A549 (cell line): ENCODE data around the gene MAP3K14. TPM values are rescaled to one million over a fixed set of nuclear protein-coding genes. Genes with fewer than 3 reads are reported as not detected.

ENCODE experiments used
- ATAC-seq, 2 experiments: fragments of 200-7000 bp in 1 of 2; fragments of >200 bp in 1 of 2; cut with Nextera tagmentation in 1 of 2; cut with Tn5 transposase in 1 of 2; 3 replicates each; pipeline versions ENCODE4 v1.8.0 to v1.9.1; 2018 to 2020; ENCODE audit warnings: mild to moderate bottlenecking in 1 of 2, moderate library complexity in 1 of 2
- CTCF ChIA-PET: fragments of 300-600 bp; sonication (Branson Sonifier 250); formaldehyde crosslinking; extraction: SDS; loops from one replicate; lab custom pipeline; 2021; ENCODE audit warnings: antibody characterized with exemption, inconsistent platforms; lab: Yijun Ruan, JAX
- POLR2A ChIA-PET: fragments of 350-600 bp; formaldehyde crosslinking; extraction: SDS; loops from one replicate; lab custom pipeline; 2021; ENCODE audit warnings: antibody characterized with exemption, inconsistent platforms; lab: Yijun Ruan, JAX
- DNase-seq, 2 experiments: peaks; one replicate each; pipeline versions ENCODE4 v3.0.0 to v3.0.0-alpha.2; 2011 to 2016; ENCODE audit warnings: low read depth in 1 of 2, low spot score in 1 of 2
- FAIRE-seq: peaks from 2 replicates; lab custom pipeline; 2011; peaks lifted over from hg19 to GRCh38; lab: Jason Lieb, UNC
- H3K27ac ChIP-seq, 2 experiments: fragments of >200 bp; sonication (Bioruptor Twin); formaldehyde crosslinking; 3 replicates each; pipeline ENCODE4 v1.5.1; 2016 to 2017
- H3K4me1 ChIP-seq: fragments of >200 bp; sonication (Bioruptor Twin); formaldehyde crosslinking; 3 replicates; pipeline ENCODE4 v1.6.1; 2016
- H3K4me2 ChIP-seq: fragments of >200 bp; sonication (Bioruptor Twin); formaldehyde crosslinking; 3 replicates; pipeline ENCODE4 v1.6.1; 2016
- H3K4me3 ChIP-seq: fragments of >200 bp; sonication (Bioruptor Twin); formaldehyde crosslinking; 3 replicates; pipeline ENCODE4 v1.5.1; 2016
- H3K9me3 ChIP-seq: fragments of >200 bp; sonication (Bioruptor Twin); formaldehyde crosslinking; 3 replicates; pipeline ENCODE4 v1.6.1; 2016
- ATOH8 ChIP-seq: fragments of 250-450 bp; sonication (Bioruptor Pico); IDR thresholded peaks from 2 replicates; pipeline ENCODE4 v1.5.0; 2020; ENCODE audit warnings: low read depth, mild to moderate bottlenecking, moderate library complexity
- CBX8 ChIP-seq: fragments of 200-600 bp; sonication (generic); IDR thresholded peaks from 2 replicates; pipeline ENCODE4 v1.6.1; 2016
- CEBPB ChIP-seq, 2 experiments: fragments of >200 bp in 1 of 2; sonication (Bioruptor Twin) in 1 of 2; formaldehyde crosslinking in 1 of 2; IDR thresholded peaks; 2 replicates each; pipeline ENCODE4 v1.6.1; 2012 to 2016
- CHD4 ChIP-seq: fragments of 200-600 bp; sonication (generic); IDR thresholded peaks from 2 replicates; pipeline ENCODE4 v1.6.1; 2016; ENCODE audit warnings: antibody characterized with exemption, mild to moderate bottlenecking, borderline replicate concordance
- ELK1 ChIP-seq: fragments of 150-350 bp; IDR thresholded peaks from 2 replicates; pipeline ENCODE4 v1.6.1; 2014; ENCODE audit warnings: low read depth, mild to moderate bottlenecking, low read length
- FOSL2 ChIP-seq, 2 experiments: fragments of 450-650 bp in 1 of 2; fragments of >200 bp in 1 of 2; sonication (Bioruptor Twin) in 1 of 2; formaldehyde crosslinking; IDR thresholded peaks; 2 replicates each; pipeline versions ENCODE4 v1.5.0 to v1.6.1; 2016 to 2020; ENCODE audit warnings: mild to moderate bottlenecking in 1 of 2, moderate library complexity in 1 of 2
- GATA3 ChIP-seq: IDR thresholded peaks from 2 replicates; pipeline ENCODE4 v1.6.1; 2012; ENCODE audit warnings: borderline replicate concordance
- HDAC2 ChIP-seq: fragments of 200-600 bp; sonication (generic); IDR thresholded peaks from 2 replicates; pipeline ENCODE4 v1.6.1; 2016
- HEYL ChIP-seq: fragments of 250-450 bp; sonication (Bioruptor Pico); IDR thresholded peaks from 2 replicates; pipeline ENCODE4 v1.8.0; 2021; ENCODE audit warnings: mild to moderate bottlenecking, moderate library complexity
- JUN ChIP-seq, 2 experiments: fragments of >200 bp; sonication (Bioruptor Twin); formaldehyde crosslinking; IDR thresholded peaks; 2 replicates in 1 of 2; 3 replicates in 1 of 2; pipeline ENCODE4 v1.6.1; 2016 to 2017
- JUNB ChIP-seq: fragments of >200 bp; sonication (Bioruptor Twin); formaldehyde crosslinking; IDR thresholded peaks from 2 replicates; pipeline ENCODE4 v1.6.1; 2016
- KDM1A ChIP-seq: fragments of 200-600 bp; sonication (generic); IDR thresholded peaks from 2 replicates; pipeline ENCODE4 v1.6.1; 2016; ENCODE audit warnings: low read depth, mild to moderate bottlenecking
- KDM5A ChIP-seq: fragments of 200-600 bp; sonication (generic); IDR thresholded peaks from 2 replicates; pipeline ENCODE4 v1.6.1; 2016; ENCODE audit warnings: antibody characterized with exemption, mild to moderate bottlenecking
- MAFK ChIP-seq: fragments of 450-650 bp; IDR thresholded peaks from 2 replicates; pipeline ENCODE4 v1.6.1; 2014; ENCODE audit not compliant: partially characterized antibody
- MAX ChIP-seq: IDR thresholded peaks from 2 replicates; pipeline ENCODE4 v1.6.1; 2012
- MYC ChIP-seq: IDR thresholded peaks from 2 replicates; pipeline ENCODE4 v1.6.1; 2012; ENCODE audit warnings: mild to moderate bottlenecking, inconsistent platforms, low read length, improper control_type of control experiment, borderline replicate concordance
- NFE2L2 ChIP-seq: fragments of 150-350 bp; conservative IDR thresholded peaks from 2 replicates; pipeline ENCODE4 v1.6.1; 2014; ENCODE audit warnings: low read length
- NR3C1 ChIP-seq: fragments of >200 bp; sonication (Bioruptor Twin); formaldehyde crosslinking; IDR thresholded peaks from 3 replicates; pipeline ENCODE4 v1.6.1; 2017
- PBX3 ChIP-seq: IDR thresholded peaks from 2 replicates; pipeline ENCODE4 v1.6.1; 2012
- RAD21 ChIP-seq, 2 experiments: fragments of >200 bp in 1 of 2; sonication (Bioruptor Twin) in 1 of 2; formaldehyde crosslinking in 1 of 2; IDR thresholded peaks in 1 of 2; conservative IDR thresholded peaks in 1 of 2; 2 replicates in 1 of 2; 3 replicates in 1 of 2; pipeline ENCODE4 v1.6.1; 2012 to 2018; ENCODE audit warnings: inconsistent platforms in 1 of 2
- SMC3 ChIP-seq: fragments of >200 bp; sonication (Bioruptor Twin); formaldehyde crosslinking; IDR thresholded peaks from 3 replicates; pipeline ENCODE4 v1.6.1; 2018; ENCODE audit warnings: inconsistent platforms
- TP53 ChIP-seq: fragments of 250-450 bp; sonication (Bioruptor Pico); IDR thresholded peaks from 2 replicates; pipeline ENCODE4 v1.5.0; 2021; ENCODE audit warnings: mild to moderate bottlenecking, moderate library complexity
- ZC3H11A ChIP-seq: fragments of 450-650 bp; IDR thresholded peaks from 2 replicates; pipeline ENCODE4 v1.6.1; 2014; ENCODE audit warnings: antibody characterized with exemption, mild to moderate bottlenecking
- ZFP36 ChIP-seq: fragments of 450-650 bp; IDR thresholded peaks from 2 replicates; pipeline ENCODE4 v1.6.1; 2014; ENCODE audit warnings: borderline replicate concordance; ENCODE audit not compliant: partially characterized antibody
- WGBS: methylation state at CpG from one replicate; pipeline ENCODE4 v1.1.6; 2017; ENCODE audit errors: missing lambda C conversion rate; 5-methylcytosine and 5-hydroxymethylcytosine counted together
- polyA plus RNA-seq, 4 experiments: library from polyadenylated mRNA; depleted of rRNA in 3 of 4; stranded (reverse); fragments of >200 nt; fragmentation: RNase III in 1 of 4; extraction: RNeasy Plus Mini Kit Qiagen cat#74134 plus additional on column Dnase treatment in 1 of 4; gene quantifications; 2 replicates in 3 of 4; 3 replicates in 1 of 4; pipeline ENCODE4 v1.2.3, GENCODE V29; 2011 to 2017
- TF ChIP-seq, protein P1 (sequence below): fragments of >200 bp; sonication (Bioruptor Twin); formaldehyde crosslinking; IDR thresholded peaks from 3 replicates; pipeline ENCODE4 v1.6.1; 2016

The MAP3K14 gene
- polyA plus RNA-seq, 2 of the 4 experiments (the other 2 are of a cell fraction): 9.1 to 34.5 TPM

GRCh38 chr17:45320931-45321461, 4.2 kb upstream of the MAP3K14 start (continued):
- 0 out of 2 replicates have a peak, but pooled peaks have one; percentile 34 for TF ChIP-seq ATOH8
- TF ChIP-seq CBX8: no peak
- peak; percentile 93 for TF ChIP-seq MAX
- peak in 1 of 2 experiments; percentile 78; a peak in 2 of 4 replicates for TF ChIP-seq CEBPB (IDR thresholded peaks at IDR 0.05)
- TF ChIP-seq, protein P1, sequence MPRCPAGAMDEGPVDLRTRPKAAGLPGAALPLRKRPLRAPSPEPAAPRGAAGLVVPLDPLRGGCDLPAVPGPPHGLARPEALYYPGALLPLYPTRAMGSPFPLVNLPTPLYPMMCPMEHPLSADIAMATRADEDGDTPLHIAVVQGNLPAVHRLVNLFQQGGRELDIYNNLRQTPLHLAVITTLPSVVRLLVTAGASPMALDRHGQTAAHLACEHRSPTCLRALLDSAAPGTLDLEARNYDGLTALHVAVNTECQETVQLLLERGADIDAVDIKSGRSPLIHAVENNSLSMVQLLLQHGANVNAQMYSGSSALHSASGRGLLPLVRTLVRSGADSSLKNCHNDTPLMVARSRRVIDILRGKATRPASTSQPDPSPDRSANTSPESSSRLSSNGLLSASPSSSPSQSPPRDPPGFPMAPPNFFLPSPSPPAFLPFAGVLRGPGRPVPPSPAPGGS: 0 out of 3 replicates have a peak, but pooled peaks have one; percentile 27
- no peak for TF ChIP-seq TP53 (CRISPR knock-in tag)
- peak; percentile 40; the same call in 1 of the 3 replicates for TF ChIP-seq SMC3
- no peak for TF ChIP-seq NR3C1
- TF ChIP-seq CHD4: no peak
- no peak for TF ChIP-seq KDM5A
- TF ChIP-seq ZC3H11A: no peak
- TF ChIP-seq RAD21 (conservative IDR thresholded peaks at IDR 0.05 in 1 of 2, IDR thresholded peaks at IDR 0.05 in 1 of 2): peak; percentile 31 to 40
- no peak for TF ChIP-seq MYC
- peak; percentile 77 to 86; a peak in 4 of 5 replicates for TF ChIP-seq JUN (IDR thresholded peaks at IDR 0.05)
- TF ChIP-seq GATA3: peak; percentile 99
- peak; percentile 97 for TF ChIP-seq FOSL2 (IDR thresholded peaks at IDR 0.05)
- peak; percentile 100 for TF ChIP-seq FOSL2 (CRISPR knock-in tag; IDR thresholded peaks at IDR 0.05)

DNA sequence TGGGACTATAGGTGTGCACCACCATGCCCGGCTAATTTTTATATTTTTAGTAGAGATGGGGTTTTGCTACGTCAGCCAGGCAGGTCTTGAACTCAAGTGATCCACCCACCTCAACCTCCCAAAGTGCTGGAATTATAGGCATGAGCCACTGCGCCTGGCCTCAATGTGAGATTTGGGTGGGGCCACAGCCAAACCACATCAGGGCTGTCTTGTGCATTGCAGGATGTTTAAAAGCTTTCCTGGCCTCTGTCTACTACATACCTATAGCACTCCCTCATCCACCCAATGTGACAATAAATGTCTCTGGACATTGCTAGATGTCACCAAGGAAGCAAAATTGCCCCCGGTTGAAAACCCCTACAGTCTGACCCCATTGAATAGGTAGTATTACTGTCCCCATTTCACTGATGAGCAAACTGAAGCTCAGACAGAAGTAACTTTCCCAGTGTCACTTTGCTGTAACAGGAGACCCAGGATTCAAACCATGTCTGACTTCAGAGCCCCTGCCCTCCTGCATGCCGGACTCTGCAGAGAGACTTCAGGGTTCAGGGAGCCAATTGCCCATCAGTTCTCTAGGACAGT, 3.6 kb upstream of the MAP3K14 start:
- Histone ChIP-seq H3K4me1 (peaks cover 51% of the 10 kb centered on the region), H3K27ac (peak overlapping the region; percentile 95), H3K4me3 (no peak overlapping the region), H3K9me3 (no peaks in the 10 kb centered on the region), H3K4me2 (peak overlapping the region; percentile 90)
- FAIRE-seq: no peak
- TF ChIP-seq RAD21 (conservative IDR thresholded peaks at IDR 0.05 in 1 of 2, IDR thresholded peaks at IDR 0.05 in 1 of 2): 0 out of 5 replicates have a peak, but pooled peaks of 1 of the 2 experiments have one; percentile 25
- 0 out of 2 replicates have a peak, but pooled peaks have one; percentile 46 for TF ChIP-seq GATA3
- TF ChIP-seq HDAC2: 0 out of 2 replicates have a peak, but pooled peaks have one; percentile 52
- peak; percentile 89 for TF ChIP-seq KDM1A
- TF ChIP-seq PBX3: no peak
- peak in 1 of 2 experiments; percentile 75 for DNase-seq
- POLR2A ChIA-PET: interaction anchor here (0.5 to 3.4 kb wide), 7 partner anchors 9 to 1818 kb away, joined by 3 to 42 read pairs (median 6); no protein-coding TSS in a partner anchor
- peak in 1 of 2 experiments; percentile 11; a peak in 3 of 6 replicates for ATAC-seq
- CTCF ChIA-PET: interaction anchor here (0.7 to 39.8 kb wide), 17 partner anchors 9 to 123 kb away, joined by 3 to 640 read pairs (median 6); partner anchors contain the start of gene FMNL1
- 12% methylated on average over 5 of the region's 5 CpGs for WGBS

DNA sequence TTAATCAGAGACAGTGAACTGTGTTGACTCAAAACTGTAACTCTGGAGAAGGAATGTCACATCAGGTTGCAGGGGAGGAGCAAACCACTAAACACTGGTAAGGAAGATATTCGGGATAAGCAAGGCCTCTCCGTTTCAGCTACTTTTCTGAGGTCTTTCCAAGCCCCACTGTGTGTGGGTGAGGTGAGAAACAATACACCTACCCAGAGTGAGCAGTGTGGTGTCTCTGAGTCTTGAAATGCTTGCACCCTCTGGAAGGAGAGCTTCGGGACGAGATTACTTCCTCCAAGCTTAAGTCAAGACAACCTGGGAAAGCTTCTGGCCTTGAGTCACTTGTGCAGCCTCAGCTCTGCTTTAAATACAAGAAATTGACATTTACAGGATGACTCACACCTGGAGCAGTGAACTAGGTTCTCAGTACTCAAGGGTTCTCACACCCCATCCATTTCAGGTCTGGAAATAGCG, 2.5 kb upstream of the MAP3K14 start:
- peak; percentile 67 for FAIRE-seq
- ChIA-PET POLR2A (interaction anchor here (0.6 to 3.4 kb wide), 12 partner anchors 8 to 147 kb away, joined by 3 to 42 read pairs (median 4); no protein-coding TSS in a partner anchor), CTCF (interaction anchor here (0.8 to 39.8 kb wide), 19 partner anchors 8 to 184 kb away, joined by 3 to 640 read pairs (median 7); partner anchors contain the start of gene ACBD4)
- 6% methylated on average over 5 of the region's 5 CpGs for WGBS
- Histone ChIP-seq H3K4me2 (peak overlapping the region; percentile 90), H3K27ac (peak overlapping the region; percentile 95), H3K4me1 (peaks cover 57% of the 10 kb centered on the region), H3K4me3 (peak overlapping the region; percentile 2; the same call in 1 of the 3 replicates), H3K9me3 (no peaks in the 10 kb centered on the region)
- peak; percentile 85 to 92 for DNase-seq
- peak; percentile 11 to 18; a peak in 4 of 6 replicates for ATAC-seq
- TF ChIP-seq ELK1 (no peak), ZFP36 (peak; percentile 1), MAFK (peak; percentile 66), RAD21 (conservative IDR thresholded peaks at IDR 0.05 in 1 of 2, IDR thresholded peaks at IDR 0.05 in 1 of 2) (peak in 1 of 2 experiments; percentile 8; a peak in 1 of 5 replicates), JUN (IDR thresholded peaks at IDR 0.05) (peak in 1 of 2 experiments; percentile 28; a peak in 1 of 5 replicates), NFE2L2 (no peak), HEYL (no peak), PBX3 (no peak; the same call in 1 of the 2 replicates), JUNB (peak; percentile 69)
